Fibroblast of villous mesenchyme (primary cell): ENCODE measurements around the gene CERT1. TPM values are rescaled to one million over a fixed set of nuclear protein-coding genes. Genes with fewer than 3 reads are reported as not detected.
"Not testable (repeated sequence)": the region's sequence is repeated elsewhere in the genome, so short reads cannot be mapped to it uniquely, and the experiment has no call there.

Experiments used
- DNase-seq: peaks from one replicate; pipeline ENCODE4 v3.0.0-alpha.2; 2010; ENCODE audit warnings: low read depth
- H3K4me3 ChIP-seq: 2 replicates; pipeline ENCODE4 v1.5.1; 2011; ENCODE audit warnings: low read depth, mild to moderate bottlenecking, low read length
- total RNA-seq: library from RNA; depleted of rRNA; stranded (reverse); fragments of >200 nt; gene quantifications from 2 replicates; pipeline ENCODE4 v1.2.3, GENCODE V29; 2012
- TF ChIP-seq, protein P1 (sequence below): IDR thresholded peaks from 2 replicates; pipeline ENCODE4 v1.5.1; 2012; ENCODE audit warnings: low read depth, mild to moderate bottlenecking, low read length; ENCODE audit not compliant: insufficient read depth

Gene CERT1
- total RNA-seq, 1 donor = 27.2 TPM

GRCh38 chr5:75337366-75338021 lies 173.9 kb downstream of the CERT1 start:
- TF ChIP-seq, protein P1, sequence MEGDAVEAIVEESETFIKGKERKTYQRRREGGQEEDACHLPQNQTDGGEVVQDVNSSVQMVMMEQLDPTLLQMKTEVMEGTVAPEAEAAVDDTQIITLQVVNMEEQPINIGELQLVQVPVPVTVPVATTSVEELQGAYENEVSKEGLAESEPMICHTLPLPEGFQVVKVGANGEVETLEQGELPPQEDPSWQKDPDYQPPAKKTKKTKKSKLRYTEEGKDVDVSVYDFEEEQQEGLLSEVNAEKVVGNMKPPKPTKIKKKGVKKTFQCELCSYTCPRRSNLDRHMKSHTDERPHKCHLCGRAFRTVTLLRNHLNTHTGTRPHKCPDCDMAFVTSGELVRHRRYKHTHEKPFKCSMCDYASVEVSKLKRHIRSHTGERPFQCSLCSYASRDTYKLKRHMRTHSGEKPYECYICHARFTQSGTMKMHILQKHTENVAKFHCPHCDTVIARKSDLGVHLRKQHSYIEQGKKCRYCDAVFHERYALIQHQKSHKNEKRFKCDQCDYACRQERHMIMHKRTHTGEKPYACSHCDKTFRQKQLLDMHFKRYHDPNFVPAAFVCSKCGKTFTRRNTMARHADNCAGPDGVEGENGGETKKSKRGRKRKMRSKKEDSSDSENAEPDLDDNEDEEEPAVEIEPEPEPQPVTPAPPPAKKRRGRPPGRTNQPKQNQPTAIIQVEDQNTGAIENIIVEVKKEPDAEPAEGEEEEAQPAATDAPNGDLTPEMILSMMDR = no peak
- DNase-seq = peak; percentile 17
- H3K4me3 ChIP-seq = peak overlapping the region; percentile 93

- TF ChIP-seq, protein P1 = peak; percentile 12
- peak; percentile 100 for DNase-seq
These were observed 174.7 kb downstream of the CERT1 start, which contains the start of gene HMGCR for GRCh38 chr5:75336615-75337336. TSS of gene HMGCR (plus strand) at chr5:75337220. CDS start at chr5:75342606, 5,386 bp downstream.

DNA sequence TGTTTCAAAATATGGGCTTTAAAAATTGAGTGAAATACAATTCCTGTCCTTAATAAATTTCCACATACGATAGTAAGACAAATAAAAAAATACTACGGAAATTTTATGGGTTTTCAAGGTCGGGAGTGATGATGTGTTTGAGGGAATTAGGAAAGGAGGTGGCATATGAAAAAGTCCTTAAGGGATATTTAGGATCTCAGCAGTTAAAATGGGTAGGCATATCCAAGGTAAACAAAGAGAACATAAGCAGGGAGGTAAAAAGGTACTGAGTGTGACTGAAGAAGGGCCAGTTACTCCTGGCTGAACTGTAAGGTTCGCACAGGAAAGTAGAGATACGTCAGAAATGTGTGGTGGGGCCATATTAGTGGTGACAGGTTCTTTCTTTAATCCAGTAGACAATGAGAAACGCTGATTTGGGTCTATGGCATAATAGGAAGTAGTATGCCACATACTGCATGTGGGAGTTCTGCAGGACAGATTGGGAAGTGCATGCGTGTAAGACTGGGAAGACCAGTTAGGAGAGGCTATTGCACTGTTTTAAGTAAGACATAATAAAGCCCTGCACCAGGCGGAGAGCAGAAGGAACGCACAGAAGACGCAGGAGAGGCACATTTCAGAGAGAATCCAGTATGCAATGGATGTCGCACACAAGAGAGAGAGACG lies 175.3 kb downstream of the CERT1 start:
- peak overlapping the region; percentile 93 for H3K4me3 ChIP-seq
- peak; percentile 83 for DNase-seq
- TF ChIP-seq, protein P1 = peak; percentile 51

More at GRCh38 chr5:75336615-75337336, 174.7 kb downstream of the CERT1 start, which contains the start of gene HMGCR:
- H3K4me3 ChIP-seq = peak within 1 kb of the TSS; percentile 93

DNA sequence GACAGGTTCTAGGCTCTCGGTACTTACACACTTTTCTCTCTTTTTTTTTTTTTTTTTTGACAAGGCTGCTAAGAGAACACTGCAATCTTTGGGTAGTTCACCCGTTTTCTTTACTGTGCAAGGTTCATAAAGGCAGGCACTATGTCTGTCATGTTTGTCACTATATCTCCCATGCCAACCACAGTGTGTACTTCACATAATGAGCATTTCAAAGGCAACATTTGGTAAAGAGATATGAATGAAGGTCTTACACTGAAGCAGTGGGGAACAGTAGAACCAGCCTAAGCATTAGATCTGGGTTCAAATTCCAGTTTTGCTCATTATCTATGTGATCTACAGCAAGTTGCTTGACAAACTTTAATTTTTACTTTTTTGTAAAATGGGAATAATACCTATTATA lies 175.9 kb downstream of the CERT1 start:
- DNase-seq = no peak
- TF ChIP-seq, protein P1 = no peak
- no peak overlapping the region for H3K4me3 ChIP-seq

- not testable (repeated sequence) for DNase-seq, H3K4me3 ChIP-seq
These were observed 177.0 kb downstream of the CERT1 start for GRCh38 chr5:75334413-75334812.

DNA sequence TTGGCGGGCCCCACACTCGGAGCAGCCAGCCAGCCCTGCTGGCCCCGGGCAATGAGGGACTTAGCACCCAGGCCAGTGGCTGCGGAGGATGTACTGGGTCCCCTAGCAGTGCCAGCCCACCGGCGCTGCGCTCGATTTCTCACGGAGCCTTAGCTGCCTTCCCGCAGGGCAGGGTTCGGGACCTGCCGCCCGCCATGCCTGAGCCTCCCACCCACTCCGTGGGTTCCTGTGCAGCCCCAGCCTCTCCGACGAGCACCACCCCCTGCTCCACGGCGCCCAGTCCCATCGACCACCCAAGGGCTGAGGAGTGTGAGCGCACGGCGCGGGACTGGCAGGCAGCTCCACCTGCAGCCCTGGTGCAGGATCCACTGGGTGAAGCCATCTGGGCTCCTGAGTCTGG lies 177.7 kb downstream of the CERT1 start:
- not testable (repeated sequence) for DNase-seq, H3K4me3 ChIP-seq

DNA sequence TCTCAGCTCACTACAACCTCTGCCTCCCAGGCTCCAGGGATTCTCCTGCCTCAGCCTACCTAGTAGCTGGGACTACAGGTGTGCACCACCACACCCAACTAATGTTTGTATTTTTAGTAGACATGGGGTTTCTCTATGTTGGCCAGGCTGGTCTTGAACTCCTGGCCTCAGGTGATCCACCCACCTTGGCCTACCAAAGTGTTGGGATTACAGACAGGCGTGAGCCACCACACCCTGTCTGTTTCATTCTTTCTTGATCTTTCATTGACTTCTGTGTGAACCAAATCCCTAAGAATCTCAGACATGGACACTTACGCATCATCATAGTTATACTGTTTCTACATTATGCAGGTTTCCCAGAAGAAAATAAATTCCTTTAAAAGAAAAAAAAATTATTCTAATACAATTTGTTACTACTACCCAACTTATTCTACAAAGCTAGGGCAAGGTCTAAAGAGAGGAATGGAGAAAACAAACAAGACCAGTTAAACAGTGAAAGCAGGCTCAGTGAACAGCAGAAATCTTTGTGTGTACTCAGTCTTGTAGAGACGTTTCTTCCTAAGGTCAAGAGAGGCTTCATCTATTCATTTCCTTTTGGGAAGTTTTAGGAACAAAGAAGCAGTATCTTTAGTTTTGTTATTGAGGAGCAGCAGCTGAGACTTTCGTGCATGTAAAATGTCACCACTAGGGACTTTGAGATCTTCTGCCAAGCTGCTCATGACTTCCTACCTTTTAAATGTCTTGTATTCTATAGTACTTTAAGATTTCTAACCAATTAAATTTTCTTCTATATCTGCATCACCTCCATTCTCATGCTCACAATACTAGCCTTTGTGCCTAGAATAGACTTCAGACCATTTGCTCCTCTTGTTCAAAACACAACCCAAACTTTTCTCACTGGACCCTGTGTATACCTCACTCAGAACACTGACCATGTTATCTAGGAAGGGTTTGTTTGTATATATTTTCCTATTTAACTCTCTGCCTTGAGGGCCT lies 180.0 kb downstream of the CERT1 start:
- H3K4me3 ChIP-seq = no peak overlapping the region
- no peak for DNase-seq
- TF ChIP-seq, protein P1 = no peak
